BLaER1 (cell line): ENCODE measurements around the gene AJM1.
A peak's percentile ranks its signal among the peaks of the same experiment; 100 is the strongest.
"Not testable (repeated sequence)": the region's sequence is repeated elsewhere in the genome, so short reads cannot be mapped to it uniquely, and the experiment has no call there.

ENCODE experiments used
- H3K27ac ChIP-seq: shearing (Covaris generic); formaldehyde crosslinking; 2 replicates; pipeline ENCODE4 v1.8.1; 2022
- H3K27me3 ChIP-seq: shearing (Covaris generic); formaldehyde crosslinking; 2 replicates; pipeline ENCODE4 v1.8.1; 2022
- H3K36me3 ChIP-seq: shearing (Covaris generic); formaldehyde crosslinking; 2 replicates; pipeline ENCODE4 v1.8.1; 2022
- H3K4me1 ChIP-seq: shearing (Covaris generic); formaldehyde crosslinking; 2 replicates; pipeline ENCODE4 v1.8.1; 2022
- H3K4me2 ChIP-seq: shearing (Covaris generic); formaldehyde crosslinking; 2 replicates; pipeline ENCODE4 v1.8.1; 2022
- H3K4me3 ChIP-seq: shearing (Covaris generic); formaldehyde crosslinking; 2 replicates; pipeline ENCODE4 v1.8.1; 2022
- H3K9ac ChIP-seq: shearing (Covaris generic); formaldehyde crosslinking; 2 replicates; pipeline ENCODE4 v1.8.1; 2022
- H3K9me3 ChIP-seq: shearing (Covaris generic); formaldehyde crosslinking; 2 replicates; pipeline ENCODE4 v1.8.1; 2022
- H4K20me1 ChIP-seq: shearing (Covaris generic); formaldehyde crosslinking; 2 replicates; pipeline ENCODE4 v1.8.1; 2022
- Cebpa-rat ChIP-seq: shearing (Covaris generic); IDR thresholded peaks from 2 replicates; pipeline ENCODE4 v1.8.1; 2022

AJM1 gene

DNA sequence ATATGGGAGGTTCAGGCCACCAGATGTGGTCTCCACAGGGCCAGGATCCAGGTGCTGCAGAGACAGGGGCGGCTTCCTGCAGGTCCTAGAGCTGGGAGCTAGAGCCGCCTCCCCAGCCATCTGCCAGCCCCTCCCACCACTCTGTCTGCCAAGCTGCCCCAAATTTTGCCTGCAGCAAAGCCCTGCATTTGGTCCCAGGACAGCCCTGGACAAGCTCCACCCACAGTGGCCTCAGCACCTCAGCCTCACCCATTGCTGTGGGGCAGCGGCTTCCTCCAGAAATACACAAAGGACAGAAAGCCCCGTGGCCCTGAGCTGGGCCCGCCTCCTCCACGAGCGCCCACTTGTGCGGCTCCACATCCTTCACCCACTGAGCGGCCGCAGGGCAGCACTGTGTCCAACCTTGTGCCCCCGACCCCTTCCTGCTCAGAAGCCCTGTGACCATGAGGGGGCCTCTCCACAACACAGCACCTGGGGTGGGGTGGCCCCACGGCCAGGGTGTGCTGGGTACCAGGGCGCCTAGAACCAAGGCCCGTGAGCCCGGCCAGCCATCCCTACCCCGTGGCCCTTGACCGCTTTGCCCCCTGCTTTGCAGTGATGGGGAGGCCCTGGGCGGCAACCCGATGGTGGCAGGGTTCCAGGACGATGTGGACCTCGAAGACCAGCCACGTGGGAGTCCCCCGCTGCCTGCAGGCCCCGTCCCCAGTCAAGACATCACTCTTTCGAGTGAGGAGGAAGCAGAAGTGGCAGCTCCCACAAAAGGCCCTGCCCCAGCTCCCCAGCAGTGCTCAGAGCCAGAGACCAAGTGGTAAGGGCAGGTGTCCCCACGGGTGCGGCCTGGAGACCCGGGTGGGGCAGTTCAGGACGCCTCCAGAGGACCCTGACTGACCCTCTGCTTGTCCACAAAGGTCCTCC lies 3.7 kb upstream of the AJM1 start:
- no peaks in the 10 kb centered on the region for H3K9me3 ChIP-seq
- no peak for TF ChIP-seq Cebpa-rat
- peaks cover 38% of the 10 kb centered on the region for H3K4me1 ChIP-seq
- no peak overlapping the region for H3K4me3 ChIP-seq
- no peak overlapping the region for H3K27ac ChIP-seq
- peaks cover 49% of the 10 kb centered on the region for H4K20me1 ChIP-seq
- no peaks in the 10 kb centered on the region for H3K27me3 ChIP-seq
- peaks cover 70% of the 10 kb centered on the region for H3K36me3 ChIP-seq
- H3K9ac ChIP-seq = no peak overlapping the region
- H3K4me2 ChIP-seq = no peak overlapping the region

DNA sequence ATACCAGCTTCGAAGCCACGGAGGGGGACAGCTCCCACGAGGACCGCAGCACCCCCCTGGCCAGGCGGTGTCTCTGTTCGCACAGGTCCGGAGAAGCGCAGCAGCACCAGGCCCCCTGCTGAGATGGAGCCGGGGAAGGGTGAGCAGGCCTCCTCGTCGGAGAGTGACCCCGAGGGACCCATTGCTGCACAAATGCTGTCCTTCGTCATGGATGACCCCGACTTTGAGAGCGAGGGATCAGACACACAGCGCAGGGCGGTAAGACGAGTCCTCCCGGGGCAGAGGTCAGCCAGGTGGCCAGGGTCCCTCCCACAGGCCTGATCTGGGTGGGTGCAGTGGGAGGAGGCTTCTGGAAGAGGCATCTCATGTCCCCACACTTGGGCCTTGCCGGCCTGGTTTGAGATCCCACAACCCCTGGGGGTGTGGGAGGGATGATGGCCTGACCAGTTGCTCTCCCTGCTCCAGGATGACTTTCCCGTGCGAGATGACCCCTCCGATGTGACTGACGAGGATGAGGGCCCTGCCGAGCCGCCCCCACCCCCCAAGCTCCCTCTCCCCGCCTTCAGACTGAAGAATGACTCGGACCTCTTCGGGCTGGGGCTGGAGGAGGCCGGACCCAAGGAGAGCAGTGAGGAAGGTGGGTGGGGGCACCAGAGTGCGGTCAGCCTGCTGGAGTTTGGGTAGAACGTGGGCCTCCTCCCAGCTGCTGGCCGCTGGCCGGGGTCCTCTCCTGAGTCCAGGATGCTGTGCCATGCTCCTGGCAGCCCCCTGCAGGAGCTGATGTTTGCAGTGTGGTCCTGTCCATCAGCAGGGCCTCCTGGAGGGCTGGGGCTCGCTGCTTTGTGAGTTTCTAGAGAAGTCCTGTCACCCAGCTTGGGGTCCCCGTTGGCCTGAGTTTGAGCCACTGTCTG lies 2.8 kb upstream of the AJM1 start:
- peaks cover 7% of the 10 kb centered on the region for H3K27me3 ChIP-seq
- no peak overlapping the region for H3K4me3 ChIP-seq
- no peak for TF ChIP-seq Cebpa-rat
- H3K4me2 ChIP-seq = no peak overlapping the region
- H3K27ac ChIP-seq = no peak overlapping the region
- peaks cover 2% of the 10 kb centered on the region; the same call in 1 of the 2 replicates for H3K9me3 ChIP-seq
- peaks cover 55% of the 10 kb centered on the region for H4K20me1 ChIP-seq
- H3K9ac ChIP-seq = no peak overlapping the region
- H3K36me3 ChIP-seq = peaks cover 61% of the 10 kb centered on the region
- peaks cover 46% of the 10 kb centered on the region for H3K4me1 ChIP-seq

DNA sequence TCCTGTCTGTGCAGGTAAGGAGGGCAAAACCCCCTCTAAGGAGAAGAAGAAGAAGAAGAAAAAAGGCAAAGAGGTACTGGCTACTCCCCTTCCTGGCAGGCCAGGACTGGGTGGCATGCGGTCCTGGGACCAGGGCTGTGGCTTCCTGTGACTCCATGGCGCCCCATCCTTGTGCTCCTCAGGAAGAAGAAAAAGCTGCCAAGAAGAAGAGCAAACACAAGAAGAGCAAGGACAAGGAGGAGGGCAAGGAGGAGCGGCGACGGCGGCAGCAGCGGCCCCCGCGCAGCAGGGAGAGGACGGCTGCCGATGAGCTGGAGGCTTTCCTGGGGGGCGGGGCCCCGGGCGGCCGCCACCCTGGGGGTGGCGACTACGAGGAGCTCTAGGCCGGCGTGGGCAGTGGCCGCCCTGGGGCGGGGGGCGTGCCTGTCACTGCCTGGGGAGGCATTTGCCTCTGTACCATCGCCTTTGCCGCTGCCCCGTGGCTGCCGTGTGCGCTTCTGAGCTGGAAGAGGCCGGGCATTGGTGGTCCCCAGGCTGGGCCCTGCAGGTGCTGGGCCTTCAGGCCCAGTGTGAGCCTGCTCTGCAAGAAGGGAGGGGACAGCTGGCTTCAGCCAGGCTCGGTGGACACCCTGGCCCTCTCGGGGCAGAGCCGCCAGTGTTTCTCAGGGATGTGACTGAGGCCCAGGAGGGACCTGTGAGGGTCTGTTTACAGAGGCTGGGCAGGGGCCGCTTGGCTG lies 2.0 kb upstream of the AJM1 start:
- no peak for TF ChIP-seq Cebpa-rat
- peaks cover 55% of the 10 kb centered on the region for H3K36me3 ChIP-seq
- H3K27ac ChIP-seq = 0 out of 2 replicates have a peak overlapping the region, but pooled peaks have one; percentile 9
- peaks cover 7% of the 10 kb centered on the region; the same call in 1 of the 2 replicates for H3K9me3 ChIP-seq
- peaks cover 15% of the 10 kb centered on the region for H3K27me3 ChIP-seq
- 0 out of 2 replicates have a peak overlapping the region, but pooled peaks have one; percentile 29 for H3K9ac ChIP-seq
- H3K4me1 ChIP-seq = peaks cover 46% of the 10 kb centered on the region
- peak overlapping the region; percentile 93 for H3K4me2 ChIP-seq
- no peak overlapping the region for H3K4me3 ChIP-seq
- H4K20me1 ChIP-seq = peaks cover 58% of the 10 kb centered on the region

DNA sequence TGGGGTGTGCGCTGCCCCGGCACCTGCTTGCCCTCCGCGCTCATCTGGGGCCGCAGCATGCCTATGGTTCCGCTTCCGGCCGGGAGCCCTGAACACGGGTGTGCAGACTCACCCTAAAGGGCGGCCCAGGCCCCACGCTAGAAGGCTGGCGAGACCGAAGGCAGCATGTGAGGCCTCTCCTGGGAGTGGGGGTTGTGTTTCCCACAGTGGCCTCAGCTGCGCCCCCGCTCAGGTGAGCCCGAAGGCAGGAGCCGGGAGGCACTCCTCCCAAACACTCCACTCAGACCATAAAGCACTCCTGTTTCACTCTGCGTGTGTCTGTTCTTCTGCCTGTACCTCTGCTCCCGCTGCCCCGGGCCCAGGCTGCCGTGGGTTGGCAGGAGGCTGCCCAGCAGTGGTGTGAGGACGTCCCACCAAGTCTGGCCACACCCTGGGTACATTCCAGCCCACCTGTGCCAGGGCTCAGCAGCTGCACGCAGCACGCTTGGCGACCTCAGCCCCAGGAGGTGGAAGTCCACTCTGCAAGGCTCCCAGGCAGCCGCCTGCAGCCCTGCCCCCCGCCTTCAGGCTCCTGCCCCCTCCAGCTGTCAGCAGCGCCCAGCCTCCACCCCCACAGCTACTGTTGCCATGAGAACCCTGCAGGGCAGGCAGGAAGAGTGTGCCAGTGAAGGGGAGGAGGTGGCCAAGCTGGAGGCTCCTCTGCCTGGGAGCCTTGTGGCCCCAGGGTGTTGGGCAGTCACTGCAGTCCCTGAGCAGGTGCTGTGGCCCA lies 1.2 kb upstream of the AJM1 start:
- Histone ChIP-seq H3K9me3 (peaks cover 15% of the 10 kb centered on the region; the same call in 1 of the 2 replicates), H3K4me1 (peaks cover 46% of the 10 kb centered on the region), H3K27me3 (peaks cover 22% of the 10 kb centered on the region), H3K27ac (0 out of 2 replicates have a peak overlapping the region, but pooled peaks have one; percentile 26), H3K9ac (peak overlapping the region; percentile 29; the same call in 1 of the 2 replicates), H3K4me3 (no peak overlapping the region), H4K20me1 (peaks cover 56% of the 10 kb centered on the region), H3K36me3 (peaks cover 47% of the 10 kb centered on the region), H3K4me2 (peak overlapping the region; percentile 93)
- no peak for TF ChIP-seq Cebpa-rat

DNA sequence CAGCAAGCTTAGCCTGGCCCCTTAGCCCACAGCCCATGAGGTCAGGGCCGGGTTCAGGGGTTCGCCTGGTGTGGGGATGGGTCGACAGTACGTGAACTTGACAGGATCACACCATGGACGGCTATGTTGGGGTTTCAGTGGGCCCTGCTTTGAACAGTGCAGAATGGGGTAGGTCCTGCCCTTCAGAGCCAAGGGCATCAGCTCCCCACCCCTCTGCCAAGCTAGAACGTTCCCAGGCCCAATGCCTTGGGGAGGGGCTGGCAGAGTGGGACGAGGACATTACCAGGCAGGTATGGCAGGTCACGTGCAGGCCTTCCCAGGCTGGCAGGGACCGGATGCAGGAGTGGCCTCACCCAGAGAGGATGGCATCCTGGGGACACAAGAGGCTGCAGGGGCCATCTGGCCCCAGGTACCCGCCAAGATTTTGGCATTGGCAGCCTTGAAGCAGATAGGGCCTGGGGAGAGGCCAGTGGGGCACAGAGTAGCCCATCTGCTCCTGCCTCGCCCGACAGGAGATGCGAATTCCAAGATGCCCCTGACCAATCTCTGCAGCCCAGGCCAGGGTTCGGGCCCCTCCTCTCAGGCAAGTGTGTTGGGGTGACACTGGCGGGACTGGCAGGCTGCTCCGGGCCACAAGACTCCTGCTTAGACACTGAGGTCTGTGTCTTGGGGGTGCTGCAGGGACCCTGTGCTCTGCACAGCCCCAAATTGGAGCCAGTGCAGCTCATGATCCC lies 465 bp upstream of the AJM1 start:
- peak overlapping the region; percentile 34; the same call in 1 of the 2 replicates for H3K9ac ChIP-seq
- peak overlapping the region; percentile 93 for H3K4me2 ChIP-seq
- peaks cover 30% of the 10 kb centered on the region for H3K27me3 ChIP-seq
- 0 out of 2 replicates have a peak overlapping the region, but pooled peaks have one; percentile 26 for H3K27ac ChIP-seq
- peaks cover 52% of the 10 kb centered on the region for H4K20me1 ChIP-seq
- peaks cover 40% of the 10 kb centered on the region for H3K36me3 ChIP-seq
- H3K9me3 ChIP-seq = peaks cover 18% of the 10 kb centered on the region; the same call in 1 of the 2 replicates
- H3K4me3 ChIP-seq = peak overlapping the region; percentile 63
- peaks cover 47% of the 10 kb centered on the region for H3K4me1 ChIP-seq

DNA sequence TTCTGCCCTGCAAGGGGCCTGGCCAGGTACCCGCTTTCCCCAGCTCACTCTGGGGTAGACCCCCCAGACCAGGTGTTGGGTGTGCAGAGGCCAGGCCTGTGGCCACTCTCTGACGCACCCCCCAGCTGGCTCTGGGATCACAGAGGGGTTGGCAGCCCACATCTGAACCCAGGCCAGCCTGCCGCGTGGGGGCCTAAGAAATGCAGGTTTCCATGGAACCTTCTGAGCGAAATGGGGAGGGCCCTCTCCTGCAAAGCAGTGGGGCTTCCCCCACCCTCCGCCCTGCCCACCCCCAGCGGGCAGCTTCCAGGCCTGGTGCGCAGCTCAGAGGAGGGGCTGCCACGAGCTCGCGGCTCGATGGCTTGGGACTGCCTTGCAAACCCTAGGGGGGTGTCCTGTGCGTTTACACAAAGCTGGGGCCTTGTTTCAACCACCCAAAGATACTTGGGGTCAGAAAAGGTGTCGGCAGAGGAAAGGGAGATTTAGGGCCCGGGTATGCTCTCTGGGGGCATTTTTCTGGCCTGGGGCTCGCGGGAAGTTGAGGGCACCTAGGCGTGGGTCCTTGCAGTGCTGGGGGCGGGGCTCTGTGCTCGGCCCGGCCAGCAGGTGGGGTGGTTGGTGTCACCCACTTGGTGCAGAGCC lies 1.0 kb downstream of the AJM1 start:
- Histone ChIP-seq H4K20me1 (peaks cover 52% of the 10 kb centered on the region), H3K9ac (0 out of 2 replicates have a peak overlapping the region, but pooled peaks have one; percentile 53), H3K4me3 (peak overlapping the region; percentile 44; the same call in 1 of the 2 replicates), H3K4me2 (peak overlapping the region; percentile 86), H3K27me3 (peaks cover 41% of the 10 kb centered on the region), H3K9me3 (peaks cover 18% of the 10 kb centered on the region; the same call in 1 of the 2 replicates), H3K36me3 (peaks cover 27% of the 10 kb centered on the region), H3K4me1 (peaks cover 59% of the 10 kb centered on the region)
- H3K27ac ChIP-seq = not testable (repeated sequence)

DNA sequence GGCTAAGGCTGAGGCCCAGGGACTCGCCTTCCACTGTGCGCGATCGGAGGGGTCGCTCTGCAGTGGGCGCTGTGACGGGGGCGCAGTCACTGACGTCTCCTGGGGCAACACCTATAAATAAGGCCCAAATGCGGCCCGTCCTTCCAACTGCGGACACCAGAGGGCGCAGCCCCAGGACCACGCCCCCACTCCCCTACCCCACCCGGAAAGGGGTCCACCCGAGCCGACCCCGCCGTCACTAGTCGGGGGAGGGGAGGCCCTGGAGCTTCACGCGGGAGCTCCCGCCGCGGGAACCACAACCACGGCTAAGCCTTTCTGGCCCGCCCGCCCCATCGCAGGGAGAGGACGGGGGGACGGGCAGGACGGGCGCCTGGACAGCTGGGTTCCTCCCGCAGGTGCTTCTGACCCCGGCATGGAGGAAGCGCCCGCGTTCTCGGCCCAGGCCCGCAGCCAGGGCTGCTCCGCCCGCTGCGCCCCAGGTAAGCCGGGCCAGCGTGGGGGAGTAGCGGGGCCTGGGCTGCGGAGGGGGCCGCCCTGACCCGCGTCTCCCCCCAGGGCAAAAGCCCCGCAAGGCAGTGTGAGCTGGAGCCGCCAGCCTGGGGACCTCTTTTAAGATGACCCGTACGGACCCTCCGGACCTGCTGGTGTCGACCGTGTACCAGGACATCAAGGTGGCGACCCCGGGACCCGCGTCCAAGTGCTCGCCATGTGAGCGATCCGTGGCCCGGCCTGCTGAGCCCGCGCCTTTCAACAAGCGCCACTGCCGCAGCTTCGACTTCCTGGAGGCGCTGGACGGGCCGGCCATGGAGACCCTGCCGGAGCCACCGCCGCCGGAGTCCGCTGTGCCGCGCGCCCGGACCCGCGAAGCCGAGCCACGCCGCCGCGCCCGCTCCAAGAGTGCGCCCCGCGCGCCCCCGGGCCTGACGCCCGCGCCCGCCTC lies 1.8 kb downstream of the AJM1 start:
- peaks cover 60% of the 10 kb centered on the region for H3K4me1 ChIP-seq
- peaks cover 51% of the 10 kb centered on the region for H4K20me1 ChIP-seq
- H3K9me3 ChIP-seq = peaks cover 18% of the 10 kb centered on the region; the same call in 1 of the 2 replicates
- not testable (repeated sequence) for H3K27ac ChIP-seq, H3K9ac ChIP-seq
- H3K27me3 ChIP-seq = peaks cover 41% of the 10 kb centered on the region
- H3K36me3 ChIP-seq = peaks cover 19% of the 10 kb centered on the region
- peak overlapping the region; percentile 44; the same call in 1 of the 2 replicates for H3K4me3 ChIP-seq
- peak overlapping the region; percentile 86 for H3K4me2 ChIP-seq
